Keratinocyte (primary cell): ENCODE results near the gene MRGPRD. TPM values are rescaled to one million over a fixed set of nuclear protein-coding genes. Genes with fewer than 3 reads are reported as not detected.

ENCODE experiments used
- DNase-seq: peaks from one replicate; pipeline ENCODE4 v3.0.0-alpha.2; 2011; ENCODE audit warnings: low read depth, missing footprints, low spot score
- FAIRE-seq: peaks from 2 replicates; lab custom pipeline; 2011; peaks lifted over from hg19 to GRCh38; lab: Jason Lieb, UNC
- H2AFZ ChIP-seq: 2 replicates; pipeline ENCODE4 v1.6.0; 2012; ENCODE audit warnings: low read length, control low read depth, inconsistent platforms; ENCODE audit not compliant: control insufficient read depth
- H3K27ac ChIP-seq: 2 replicates; pipeline ENCODE4 v1.5.1; 2011; ENCODE audit warnings: low read length; ENCODE audit not compliant: control insufficient read depth, insufficient read depth
- H3K27me3 ChIP-seq: 3 replicates; pipeline ENCODE4 v1.6.0; 2011; ENCODE audit warnings: low read length; ENCODE audit not compliant: control insufficient read depth, insufficient read depth; ENCODE audit errors: extremely low read depth
- H3K36me3 ChIP-seq, 2 experiments: 2 replicates in 1 of 2; 3 replicates in 1 of 2; pipeline ENCODE4 v1.5.1; 2011; ENCODE audit warnings: low read length in 2 of 2, mild to moderate bottlenecking in 1 of 2; ENCODE audit not compliant: control insufficient read depth in 2 of 2, insufficient read depth in 2 of 2; ENCODE audit errors: extremely low read depth in 1 of 2
- H3K4me1 ChIP-seq: 3 replicates; pipeline ENCODE4 v1.5.1; 2011; ENCODE audit warnings: low read length; ENCODE audit not compliant: control insufficient read depth, insufficient read depth; ENCODE audit errors: extremely low read depth
- H3K4me2 ChIP-seq: 3 replicates; pipeline ENCODE4 v1.6.0; 2011; ENCODE audit warnings: low read depth, low read length; ENCODE audit not compliant: control insufficient read depth, insufficient read depth; ENCODE audit errors: extremely low read depth
- H3K4me3 ChIP-seq, 3 experiments: fragments of 200-600 bp in 1 of 3; sonication (generic) in 1 of 3; 2 replicates in 2 of 3; 3 replicates in 1 of 3; pipeline ENCODE4 v1.5.1; 2011 to 2016; ENCODE audit warnings: low read length in 3 of 3, mild to moderate bottlenecking in 3 of 3, control low read depth in 2 of 3, inconsistent platforms in 1 of 3, low read depth in 1 of 3, mixed read lengths in 1 of 3, mixed run types in 1 of 3, moderate library complexity in 1 of 3; ENCODE audit not compliant: control insufficient read depth in 2 of 3, insufficient read depth in 2 of 3; ENCODE audit errors: extremely low read depth in 1 of 3
- H3K79me2 ChIP-seq: 2 replicates; pipeline ENCODE4 v1.6.0; 2012; ENCODE audit warnings: low read length; ENCODE audit not compliant: control insufficient read depth, insufficient read depth
- H3K9ac ChIP-seq: 3 replicates; pipeline ENCODE4 v1.6.0; 2011; ENCODE audit warnings: low read length; ENCODE audit not compliant: control insufficient read depth, insufficient read depth; ENCODE audit errors: extremely low read depth
- H3K9me1 ChIP-seq: 3 replicates; pipeline ENCODE4 v1.6.0; 2011; ENCODE audit warnings: low read length; ENCODE audit not compliant: control insufficient read depth, insufficient read depth; ENCODE audit errors: extremely low read depth
- H3K9me3 ChIP-seq: 2 replicates; pipeline ENCODE4 v1.5.1; 2012; ENCODE audit warnings: low read depth, low read length; ENCODE audit not compliant: control insufficient read depth
- H4K20me1 ChIP-seq: 3 replicates; pipeline ENCODE4 v1.6.0; 2011; ENCODE audit warnings: low read length; ENCODE audit not compliant: control insufficient read depth, insufficient read depth; ENCODE audit errors: extremely low read depth
- CTCF ChIP-seq, 3 experiments: IDR thresholded peaks in 1 of 3; conservative IDR thresholded peaks in 1 of 3; optimal IDR thresholded peaks in 1 of 3; 2 replicates in 2 of 3; 3 replicates in 1 of 3; pipeline versions ENCODE3 to v1.5.1; 2011; ENCODE audit warnings: low read length in 3 of 3, mild to moderate bottlenecking in 3 of 3, moderate library complexity in 2 of 3, control low read depth in 1 of 3, inconsistent platforms in 1 of 3; ENCODE audit not compliant: insufficient read depth in 2 of 3; ENCODE audit errors: extremely low read depth in 1 of 3
- EZH2 ChIP-seq: IDR thresholded peaks from one replicate; pipeline ENCODE4 v1.6.1; 2012; ENCODE audit warnings: inconsistent platforms, mild to moderate bottlenecking, low read length, moderate library complexity
- dilution Hi-C: fragments of 300-500 bp; cut with MboI; formaldehyde crosslinking; loops from one replicate; pipeline ENCODE4 v1.7.0; 2020; ENCODE audit warnings: low sequenced_read_pairs; ENCODE audit not compliant: extremely low pct_ligation_motif_present
- polyA plus RNA-seq, 5 experiments: library from polyadenylated mRNA; depleted of rRNA in 3 of 5; stranded (reverse) in 3 of 5; stranded (forward) in 1 of 5; unstranded in 1 of 5; fragments of >200 nt; gene quantifications; 1 replicate in 1 of 5; 2 replicates in 3 of 5; 3 replicates in 1 of 5; pipeline versions ENCODE4 v1.2.1 to v1.2.3, GENCODE V29; 2011 to 2012; ENCODE audit warnings: missing spikeins in 2 of 5, low read depth in 1 of 5, low replicate concordance in 1 of 5

Gene MRGPRD
- polyA plus RNA-seq, 1 donor (not counting 4 experiments of a cell fraction or from before 2014, with no cell fraction given), result not detected

GRCh38 chr11:68961245-68961644 is 19.5 kb downstream of the MRGPRD start:
- no peaks in the 10 kb centered on the region for H4K20me1 ChIP-seq
- no peak overlapping the region for H3K4me2 ChIP-seq
- no peak overlapping the region for H3K27ac ChIP-seq
- dilution Hi-C loops, result no loop called here
- DNase-seq, result no peak
- no peak overlapping the region for H3K4me3 ChIP-seq
- peaks cover 5% of the 10 kb centered on the region for H3K27me3 ChIP-seq
- H3K36me3 ChIP-seq, result no peaks in the 10 kb centered on the region
- no peak for FAIRE-seq
- H2AFZ ChIP-seq, result no peak overlapping the region
- no peak overlapping the region for H3K9ac ChIP-seq
- H3K9me1 ChIP-seq, result no peaks in the 10 kb centered on the region
- TF ChIP-seq EZH2 (no peak), CTCF (optimal IDR thresholded peaks at IDR 0.05 in 1 of 3, IDR thresholded peaks at IDR 0.05 in 1 of 3, conservative IDR thresholded peaks at IDR 0.05 in 1 of 3; ENCODE audit: extremely low read depth in 1 of 3, insufficient read depth in 2 of 3, low read length in 3 of 3) (no peak)
- H3K9me3 ChIP-seq, result peaks cover 3% of the 10 kb centered on the region
- no peaks in the 10 kb centered on the region for H3K4me1 ChIP-seq
- no peaks in the 10 kb centered on the region for H3K79me2 ChIP-seq

- FAIRE-seq, result no peak
- H3K9me1 ChIP-seq, result no peaks in the 10 kb centered on the region
- no peak overlapping the region for H3K9ac ChIP-seq
- peaks cover 1% of the 10 kb centered on the region for H3K4me1 ChIP-seq
- H3K27me3 ChIP-seq, result no peaks in the 10 kb centered on the region
- DNase-seq, result no peak
- H2AFZ ChIP-seq, result no peak overlapping the region
- no peaks in the 10 kb centered on the region for H4K20me1 ChIP-seq
- H3K79me2 ChIP-seq, result no peaks in the 10 kb centered on the region
- no peak overlapping the region for H3K4me2 ChIP-seq
- no peak overlapping the region for H3K27ac ChIP-seq
- TF ChIP-seq CTCF (optimal IDR thresholded peaks at IDR 0.05 in 1 of 3, IDR thresholded peaks at IDR 0.05 in 1 of 3, conservative IDR thresholded peaks at IDR 0.05 in 1 of 3; ENCODE audit: extremely low read depth in 1 of 3, insufficient read depth in 2 of 3, low read length in 3 of 3) (no peak), EZH2 (no peak)
- dilution Hi-C loops, result no loop called here
- H3K36me3 ChIP-seq, result no peaks in the 10 kb centered on the region
- no peak overlapping the region for H3K4me3 ChIP-seq
- H3K9me3 ChIP-seq, result peaks cover 3% of the 10 kb centered on the region
These were observed 20.3 kb downstream of the MRGPRD start for GRCh38 chr11:68960294-68961071.
